ENCODE data around the gene TMEM11. TPM values are rescaled to one million over a fixed set of nuclear protein-coding genes. Genes with fewer than 3 reads are reported as not detected.
A peak's percentile ranks its signal among the peaks of the same experiment; 100 is the strongest.

The TMEM11 gene
- total RNA-seq, 1 donor from 2014 or later: 24.7 TPM

GRCh38 chr17:21253646-21254441 is 39.9 kb upstream of the TMEM11 start:
- H3K4me3 Mint-ChIP-seq (ENCODE audit: unreplicated experiment): peak overlapping the region; percentile 78
- H3K36me3 Mint-ChIP-seq (ENCODE audit: low read depth): no peaks in the 10 kb centered on the region
- TF ChIP-seq, protein P1, sequence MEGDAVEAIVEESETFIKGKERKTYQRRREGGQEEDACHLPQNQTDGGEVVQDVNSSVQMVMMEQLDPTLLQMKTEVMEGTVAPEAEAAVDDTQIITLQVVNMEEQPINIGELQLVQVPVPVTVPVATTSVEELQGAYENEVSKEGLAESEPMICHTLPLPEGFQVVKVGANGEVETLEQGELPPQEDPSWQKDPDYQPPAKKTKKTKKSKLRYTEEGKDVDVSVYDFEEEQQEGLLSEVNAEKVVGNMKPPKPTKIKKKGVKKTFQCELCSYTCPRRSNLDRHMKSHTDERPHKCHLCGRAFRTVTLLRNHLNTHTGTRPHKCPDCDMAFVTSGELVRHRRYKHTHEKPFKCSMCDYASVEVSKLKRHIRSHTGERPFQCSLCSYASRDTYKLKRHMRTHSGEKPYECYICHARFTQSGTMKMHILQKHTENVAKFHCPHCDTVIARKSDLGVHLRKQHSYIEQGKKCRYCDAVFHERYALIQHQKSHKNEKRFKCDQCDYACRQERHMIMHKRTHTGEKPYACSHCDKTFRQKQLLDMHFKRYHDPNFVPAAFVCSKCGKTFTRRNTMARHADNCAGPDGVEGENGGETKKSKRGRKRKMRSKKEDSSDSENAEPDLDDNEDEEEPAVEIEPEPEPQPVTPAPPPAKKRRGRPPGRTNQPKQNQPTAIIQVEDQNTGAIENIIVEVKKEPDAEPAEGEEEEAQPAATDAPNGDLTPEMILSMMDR (IDR thresholded peaks at IDR 0.05): no peak
- no peaks in the 10 kb centered on the region for H3K27me3 Mint-ChIP-seq (ENCODE audit: low read depth)
- peaks cover 35% of the 10 kb centered on the region for H3K4me1 Mint-ChIP-seq (ENCODE audit: low read depth)
- H3K27ac Mint-ChIP-seq (ENCODE audit: unreplicated experiment): peak overlapping the region; percentile 54
- H3K9me3 Mint-ChIP-seq (ENCODE audit: low read depth): no peaks in the 10 kb centered on the region
- no peak for DNase-seq (ENCODE audit: low spot score)

DNA sequence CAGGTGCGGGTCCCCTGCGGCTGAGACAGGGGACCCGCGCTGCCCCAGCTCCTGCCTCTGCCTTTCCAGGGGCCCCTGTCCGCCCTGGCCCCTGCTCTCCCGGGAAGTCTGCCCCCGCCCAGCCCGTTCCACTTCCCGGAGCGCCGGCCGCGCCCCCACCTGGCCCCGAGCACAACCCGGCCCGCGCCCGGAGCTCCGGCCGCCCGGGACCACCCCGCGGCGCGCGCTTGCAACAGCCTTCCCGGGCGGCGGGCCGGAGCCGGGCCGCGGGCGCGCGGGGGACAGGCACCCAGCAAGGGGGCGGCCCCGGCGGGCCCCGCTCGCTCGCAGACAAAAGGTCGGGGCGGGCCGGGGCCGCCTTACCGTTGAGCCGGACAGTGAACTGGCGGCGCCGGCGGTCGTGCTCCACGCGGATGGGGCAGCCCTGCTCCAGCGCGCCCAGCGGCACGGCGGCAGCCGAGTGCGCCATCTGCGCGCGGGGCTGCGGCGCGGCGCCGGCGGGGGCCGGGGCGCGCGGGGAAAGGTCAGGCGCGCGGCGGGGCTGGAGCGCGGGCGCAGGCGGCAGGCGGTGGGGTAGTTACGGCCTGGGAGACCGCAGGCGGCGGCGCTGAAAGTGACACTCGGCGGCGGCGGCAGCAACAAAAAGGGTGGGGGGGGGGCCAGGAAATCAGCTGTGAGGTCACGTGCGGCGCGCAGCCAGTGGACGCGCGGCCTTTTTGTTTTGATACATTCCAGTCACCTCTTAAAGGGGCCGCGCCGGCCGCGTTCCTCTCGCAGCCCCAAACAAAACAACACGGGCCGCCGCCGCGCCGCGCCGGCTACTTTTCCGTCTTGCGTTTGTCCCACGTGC is 39.1 kb upstream of the TMEM11 start, which contains the start of gene NATD1:
Gene NATD1, minus strand, starts transcription at position 615 of the 850 bp plus-strand sequence. Its CDS starts 146 bp downstream, at position 469.
- Mint-ChIP-seq H3K27ac (ENCODE audit: unreplicated experiment) (peak within 1 kb of the TSS; percentile 54), H3K9me3 (ENCODE audit: low read depth) (no peaks in the 10 kb centered on the region), H3K36me3 (ENCODE audit: low read depth) (no peaks in the 10 kb centered on the region), H3K27me3 (ENCODE audit: low read depth) (no peaks in the 10 kb centered on the region), H3K4me3 (ENCODE audit: unreplicated experiment) (peak within 1 kb of the TSS; percentile 78), H3K4me1 (ENCODE audit: low read depth) (peaks cover 35% of the 10 kb centered on the region)
- TF ChIP-seq, protein P1 (IDR thresholded peaks at IDR 0.05): peak; percentile 17
- DNase-seq (ENCODE audit: low spot score): no peak

- no peak for DNase-seq (ENCODE audit: low spot score)
- Mint-ChIP-seq H3K27me3 (ENCODE audit: low read depth) (no peaks in the 10 kb centered on the region), H3K4me3 (ENCODE audit: unreplicated experiment) (peak overlapping the region; percentile 73), H3K36me3 (ENCODE audit: low read depth) (no peaks in the 10 kb centered on the region), H3K4me1 (ENCODE audit: low read depth) (peaks cover 32% of the 10 kb centered on the region), H3K9me3 (ENCODE audit: low read depth) (no peaks in the 10 kb centered on the region), H3K27ac (ENCODE audit: unreplicated experiment) (no peak overlapping the region)
- TF ChIP-seq, protein P1 (IDR thresholded peaks at IDR 0.05): no peak
Observed at GRCh38 chr17:21252289-21252795, 38.4 kb upstream of the TMEM11 start.

- Mint-ChIP-seq H3K4me3 (ENCODE audit: unreplicated experiment) (peak overlapping the region; percentile 73), H3K27me3 (ENCODE audit: low read depth) (no peaks in the 10 kb centered on the region), H3K4me1 (ENCODE audit: low read depth) (peaks cover 30% of the 10 kb centered on the region), H3K9me3 (ENCODE audit: low read depth) (no peaks in the 10 kb centered on the region), H3K27ac (ENCODE audit: unreplicated experiment) (no peak overlapping the region), H3K36me3 (ENCODE audit: low read depth) (no peaks in the 10 kb centered on the region)
- no peak for DNase-seq (ENCODE audit: low spot score)
- TF ChIP-seq, protein P1 (IDR thresholded peaks at IDR 0.05): no peak
Observed at GRCh38 chr17:21251337-21252010, 37.5 kb upstream of the TMEM11 start.

All from chondrocyte (in vitro differentiated cells).